Measurements from ENCODE around the gene CACNA1E.

The CACNA1E gene

GRCh38 chr1:181588631-181589030, 105.3 kb downstream of the CACNA1E start:
- no peak for DNase-seq

- no peak for DNase-seq
Observed at GRCh38 chr1:181592255-181592859, 109.0 kb downstream of the CACNA1E start.

GRCh38 chr1:181593042-181593441, 109.7 kb downstream of the CACNA1E start:
- DNase-seq: no peak

DNA sequence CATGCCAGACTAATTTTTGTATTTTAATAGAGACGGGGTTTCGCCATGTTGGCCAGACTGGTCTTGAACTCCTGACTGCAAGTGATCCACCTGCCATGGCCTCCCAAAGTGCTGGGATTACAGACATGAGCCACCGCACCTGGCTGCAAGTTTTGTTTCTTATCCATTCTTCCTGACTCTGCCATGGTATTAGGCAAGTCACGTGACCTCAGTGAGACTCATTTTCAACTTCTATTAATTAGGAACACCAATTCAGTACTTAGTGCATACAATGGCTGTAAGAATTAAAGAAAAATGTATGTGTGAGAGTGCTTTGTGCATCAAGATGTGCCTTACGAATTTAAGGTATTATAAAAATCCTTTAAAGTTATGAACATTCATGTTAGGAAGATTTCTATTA, 111.2 kb downstream of the CACNA1E start:
- DNase-seq: no peak

DNA sequence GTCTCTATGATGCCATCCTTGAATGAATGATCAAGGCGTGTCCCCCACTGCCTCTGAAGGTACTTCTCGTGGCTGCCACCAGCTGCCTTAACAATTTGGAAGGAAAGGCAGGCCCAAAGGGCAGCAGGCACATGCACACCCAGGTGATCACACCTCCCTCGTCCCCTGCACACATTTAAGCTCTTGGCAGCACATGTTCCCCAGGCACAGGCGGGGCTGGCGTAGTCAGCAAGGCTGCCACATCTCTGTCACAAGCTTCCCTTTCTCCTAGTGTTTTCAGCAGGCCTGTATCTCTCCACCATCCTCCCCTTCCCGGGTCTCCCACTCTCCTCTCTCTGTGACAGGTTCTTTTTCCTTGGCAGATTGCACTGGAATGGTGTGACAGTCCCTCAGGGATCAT, 111.9 kb downstream of the CACNA1E start:
- DNase-seq: no peak

DNA sequence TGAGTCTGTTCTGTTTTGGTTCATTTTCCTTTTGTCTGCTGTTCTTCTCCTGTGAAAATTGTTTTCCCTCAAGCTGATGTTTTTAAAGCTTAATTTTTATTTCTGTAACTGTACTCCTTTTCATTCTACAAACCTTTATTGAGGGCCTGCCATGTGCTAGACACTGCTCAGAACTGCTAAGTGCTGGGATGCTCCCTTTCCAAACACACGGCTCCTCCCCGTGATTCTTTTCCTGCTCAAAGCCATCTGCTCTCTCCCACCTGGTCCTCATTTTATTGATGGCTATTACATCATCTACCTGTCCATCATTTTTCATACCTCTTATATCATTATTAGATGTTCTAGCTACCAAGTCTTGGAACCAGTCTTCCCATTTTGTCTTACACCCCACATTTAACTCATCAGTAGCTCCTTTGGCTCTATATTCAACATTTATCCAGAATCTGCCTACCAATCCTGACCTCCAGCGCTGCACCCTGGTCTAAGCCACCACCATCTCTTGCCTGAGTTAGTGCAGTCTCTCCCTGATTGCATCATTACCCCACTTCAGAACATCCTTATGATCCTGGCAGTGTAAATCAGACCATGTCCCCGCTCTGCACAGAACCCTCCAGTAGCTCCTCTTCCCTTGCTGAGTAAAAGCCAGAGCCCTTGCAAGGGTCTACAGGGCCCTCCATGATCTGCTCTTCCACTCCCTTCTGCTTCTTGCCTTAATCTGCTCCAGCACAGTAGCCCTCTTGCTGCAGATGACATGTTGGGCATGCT, 118.1 kb downstream of the CACNA1E start:
- no peak for DNase-seq

GRCh38 chr1:181603735-181604410, 120.6 kb downstream of the CACNA1E start:
- DNase-seq: no peak

- no peak for DNase-seq
Observed at GRCh38 chr1:181604482-181605249, 121.3 kb downstream of the CACNA1E start.

- DNase-seq: no peak
Observed at GRCh38 chr1:181607524-181607923, 124.2 kb downstream of the CACNA1E start.

GRCh38 chr1:181608386-181608785, 125.1 kb downstream of the CACNA1E start:
- DNase-seq: no peak

- no peak for DNase-seq
Observed at GRCh38 chr1:181608948-181609347, 125.6 kb downstream of the CACNA1E start.

GRCh38 chr1:181612100-181612499, 128.8 kb downstream of the CACNA1E start:
- no peak for DNase-seq

DNA sequence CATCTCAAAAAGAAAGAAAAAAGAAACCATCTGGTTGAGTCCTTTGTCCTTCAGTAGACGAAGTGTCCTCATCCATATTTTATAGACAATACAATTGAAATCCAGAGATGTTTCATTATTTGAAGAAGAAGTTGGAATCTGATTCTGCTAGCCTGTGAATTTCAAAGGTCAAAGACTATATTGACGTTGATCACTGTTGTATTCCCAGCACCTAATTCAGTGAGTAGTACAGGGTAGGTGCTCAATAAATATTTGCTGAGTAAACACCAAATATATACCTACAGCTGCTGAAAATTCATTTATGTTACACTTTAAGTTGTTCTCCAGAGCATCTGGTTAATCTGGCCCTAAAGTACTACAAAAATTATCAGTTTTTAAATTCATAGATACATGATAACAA, 135.2 kb downstream of the CACNA1E start:
- no peak for DNase-seq

DNA sequence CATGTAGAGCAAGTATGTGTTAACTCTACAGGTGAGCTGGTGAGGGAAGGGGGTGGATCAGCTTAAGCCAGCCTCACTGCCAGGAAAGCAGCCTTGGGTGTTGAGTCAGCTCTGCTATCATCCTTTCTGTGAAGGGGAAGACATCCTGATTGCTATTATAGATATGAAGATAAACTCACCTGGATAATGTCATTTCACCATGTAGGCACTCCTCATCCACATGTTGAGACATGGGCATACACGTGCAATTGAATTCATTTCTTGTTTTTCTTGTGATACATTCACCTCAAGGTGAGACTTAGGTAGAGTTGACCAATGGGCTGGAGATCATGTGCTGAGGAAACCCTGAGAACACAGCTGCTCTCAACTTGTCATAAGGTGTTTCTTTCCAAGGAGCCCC, 136.9 kb downstream of the CACNA1E start:
- no peak for DNase-seq

- no peak for DNase-seq
Observed at GRCh38 chr1:181623850-181624249, 140.5 kb downstream of the CACNA1E start.

DNA sequence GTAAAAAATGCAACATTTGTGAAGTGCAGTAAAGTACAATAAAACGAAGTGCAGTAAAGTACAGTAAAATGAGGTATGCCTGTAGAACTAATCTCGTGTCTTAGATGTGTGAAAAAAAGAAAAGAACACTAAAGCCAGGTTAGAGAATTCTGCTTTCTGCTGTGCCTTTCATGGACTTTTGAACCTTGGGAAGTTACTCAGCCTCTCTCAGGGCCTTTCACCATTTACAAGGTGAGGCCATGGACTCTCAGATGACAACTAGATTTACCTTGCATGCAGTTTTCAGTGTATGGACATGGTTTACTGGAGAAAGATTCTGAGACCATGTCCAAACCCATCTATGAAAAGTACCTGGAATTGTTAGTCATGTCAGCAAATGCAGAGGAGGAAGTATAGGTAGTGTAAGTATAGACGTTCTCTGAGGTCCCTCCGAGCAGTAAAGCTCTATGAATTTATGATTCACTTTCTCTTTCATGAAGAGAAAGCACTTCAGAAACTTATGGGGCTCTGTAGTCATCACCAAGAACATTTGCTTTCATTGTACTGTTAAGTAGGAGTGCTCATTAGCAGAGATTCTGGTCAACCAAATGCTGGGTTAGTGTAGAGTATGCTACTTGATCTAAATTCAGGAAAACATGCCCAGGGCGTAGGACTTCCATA, 143.1 kb downstream of the CACNA1E start:
- no peak for DNase-seq

GRCh38 chr1:181630398-181630797, 147.1 kb downstream of the CACNA1E start:
- DNase-seq: no peak

DNA sequence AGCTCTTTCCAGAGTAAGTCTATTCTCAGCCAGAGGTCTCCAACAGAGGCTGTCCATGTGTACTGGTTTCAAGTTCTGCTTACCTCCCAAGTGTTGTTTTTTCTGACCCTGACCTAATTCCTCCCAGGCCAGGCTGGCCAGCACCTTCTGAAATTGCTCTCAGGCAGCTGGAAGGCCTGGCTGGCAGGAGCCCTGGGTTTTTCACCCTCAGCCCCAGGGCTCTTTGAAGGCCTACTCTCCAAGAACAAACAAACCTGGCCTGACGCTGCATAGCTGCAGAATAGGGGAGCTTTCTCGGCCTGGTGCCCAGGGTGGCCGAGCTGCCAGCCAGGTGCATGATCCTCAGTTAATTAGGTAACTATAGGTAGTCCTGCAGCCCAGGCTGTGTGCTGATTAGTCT, 147.5 kb downstream of the CACNA1E start:
- DNase-seq: no peak

- no peak for DNase-seq
Observed at GRCh38 chr1:181632492-181632891, 149.2 kb downstream of the CACNA1E start.

GRCh38 chr1:181632960-181633359, 149.6 kb downstream of the CACNA1E start:
- DNase-seq: no peak

DNA sequence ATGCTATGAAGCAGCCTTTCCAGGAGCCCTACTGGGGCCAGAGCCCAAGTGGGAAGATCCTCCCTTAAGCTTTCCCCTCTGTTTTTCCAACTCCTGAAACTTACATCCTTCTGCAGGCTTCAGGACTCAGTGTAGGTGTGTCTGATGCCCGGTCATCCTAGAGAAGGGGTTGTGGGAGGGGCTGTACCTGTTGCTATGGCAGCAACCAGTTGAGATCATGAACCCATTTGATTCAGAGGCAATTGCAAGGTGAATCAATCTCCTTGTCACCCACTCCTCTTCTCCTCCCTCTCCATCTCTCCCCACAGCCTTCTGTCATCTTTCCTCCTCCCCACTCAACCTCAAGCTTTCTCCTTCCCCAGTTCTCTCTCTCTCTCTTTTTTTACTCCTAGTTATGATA, 151.8 kb downstream of the CACNA1E start:
- DNase-seq: no peak

- no peak for DNase-seq
Observed at GRCh38 chr1:181637998-181638397, 154.7 kb downstream of the CACNA1E start.

GRCh38 chr1:181640956-181641355, 157.6 kb downstream of the CACNA1E start:
- no peak for DNase-seq

Data from right hindlimb (tissue), 1 donor.